T47D (cell line): Measurements from ENCODE around the gene SCG3.

ENCODE experiments used
- DNase-seq, 2 experiments: peaks; one replicate each; pipeline versions ENCODE4 v3.0.0 to v3.0.0-alpha.2; 2011 to 2012; ENCODE audit warnings: low read depth in 1 of 2, low spot score in 1 of 2
- JUND ChIP-seq: IDR thresholded peaks from 2 replicates; pipeline ENCODE4 v1.6.1; 2012; ENCODE audit warnings: low read depth
- in situ Hi-C: cut with HindIII; loops from 2 replicates; pipeline ENCODE4 v1.10.0; 2016; ENCODE audit warnings: low sequenced_read_pairs, low pct_unique_long_range_greater_than_20kb

Gene SCG3

GRCh38 chr15:51757450-51757849 lies 76.1 kb downstream of the SCG3 start:
- in situ Hi-C loops = no loop called here
- TF ChIP-seq JUND = no peak
- DNase-seq = no peak

DNA sequence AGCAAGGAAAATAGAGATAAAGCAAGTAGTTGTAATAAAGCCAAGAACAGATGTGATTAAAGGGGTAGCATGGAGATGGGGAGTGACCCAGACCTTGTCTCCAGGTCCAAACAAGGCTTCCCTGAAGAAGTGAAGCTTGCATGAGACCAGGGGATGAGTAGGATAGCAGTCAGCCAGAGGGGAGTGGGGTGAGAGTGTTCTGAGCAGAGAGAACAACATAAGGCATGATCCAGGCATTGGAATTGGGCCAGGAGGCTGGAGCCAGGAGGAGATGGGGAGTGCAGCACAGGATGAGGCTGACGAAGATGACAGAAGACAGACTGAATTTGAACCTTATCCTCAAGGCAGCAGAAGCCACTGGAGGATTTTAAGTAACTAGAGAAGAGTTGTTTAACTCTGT lies 77.3 kb downstream of the SCG3 start:
- no peak for TF ChIP-seq JUND
- no peak for DNase-seq
- in situ Hi-C loops = no loop called here

DNA sequence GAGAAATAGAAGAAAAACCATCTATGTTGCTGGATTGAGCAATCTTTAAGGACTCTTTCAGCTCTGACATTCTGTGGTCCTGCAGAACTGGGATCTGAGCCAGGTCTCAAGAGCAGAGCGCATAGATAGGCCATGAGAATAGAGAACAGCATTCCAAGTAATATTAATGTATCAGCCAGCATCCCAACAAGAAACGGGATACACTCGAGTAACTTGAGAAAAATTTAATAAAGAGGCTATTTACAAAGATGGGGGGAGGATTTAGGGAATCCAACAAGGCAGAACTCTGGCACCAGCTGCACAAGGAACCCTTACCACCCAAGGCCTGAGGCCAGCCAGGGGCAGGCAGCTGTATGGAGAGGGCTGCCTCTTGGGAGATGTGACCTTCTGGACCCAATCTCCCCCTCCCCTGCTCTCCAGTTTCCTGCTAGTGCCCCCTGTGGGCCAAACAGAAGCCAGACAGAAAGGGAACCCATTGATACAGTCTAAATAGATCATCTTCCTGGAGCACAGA lies 78.3 kb downstream of the SCG3 start:
- DNase-seq = no peak
- in situ Hi-C loops = no loop called here
- no peak for TF ChIP-seq JUND

DNA sequence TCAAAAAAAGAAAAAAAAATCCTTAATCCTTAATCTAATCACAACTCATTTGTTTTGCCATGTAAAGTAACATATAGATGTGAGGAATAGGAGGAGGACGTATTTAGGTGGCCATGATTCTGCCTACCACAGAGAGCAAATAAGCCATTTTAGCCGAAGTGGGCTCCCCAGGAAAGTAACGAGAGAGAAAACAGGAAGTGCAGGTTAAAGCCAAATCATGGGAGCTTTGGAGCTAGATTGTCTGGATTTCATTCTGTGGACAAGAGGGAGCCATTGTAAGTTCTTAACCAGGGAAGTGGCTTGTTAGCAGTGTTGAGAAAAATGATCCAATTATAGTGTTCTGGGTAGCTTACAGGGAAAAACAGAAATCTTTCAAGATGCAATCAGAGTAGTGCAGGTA lies 79.5 kb downstream of the SCG3 start:
- in situ Hi-C loops = no loop called here
- DNase-seq = no peak
- no peak for TF ChIP-seq JUND

GRCh38 chr15:51765751-51766150 lies 84.4 kb downstream of the SCG3 start:
- no peak for DNase-seq
- TF ChIP-seq JUND = no peak
- in situ Hi-C loops = no loop called here

DNA sequence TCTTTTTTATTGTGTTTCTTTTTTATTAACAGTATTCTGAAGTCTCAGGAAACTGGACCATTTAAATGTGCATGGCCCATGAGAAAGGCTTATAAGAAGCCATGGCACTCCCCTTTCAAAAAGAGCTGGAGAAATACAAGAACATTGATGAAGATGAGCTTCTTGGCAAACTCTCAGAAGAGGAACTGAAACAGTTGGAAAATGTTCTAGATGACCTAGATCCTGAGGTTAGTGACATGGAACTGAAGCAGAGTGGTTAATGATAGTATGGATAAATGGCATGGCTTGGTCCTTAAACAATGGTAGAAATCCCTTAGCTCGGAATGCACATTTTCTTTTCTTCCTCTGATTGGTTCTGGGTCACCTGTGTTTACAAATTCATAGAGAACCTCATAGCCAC lies 85.0 kb downstream of the SCG3 start:
- in situ Hi-C loops = no loop called here
- no peak for TF ChIP-seq JUND
- DNase-seq = no peak

GRCh38 chr15:51768018-51768417 lies 86.7 kb downstream of the SCG3 start:
- no peak for TF ChIP-seq JUND
- in situ Hi-C loops = no loop called here
- DNase-seq = no peak
